Tibial nerve (tissue), 4 donors: ENCODE data around the gene MTMR2. TPM values are rescaled to one million over a fixed set of nuclear protein-coding genes. Genes with fewer than 3 reads are reported as not detected.
"Not testable (repeated sequence)": the region's sequence is repeated elsewhere in the genome, so short reads cannot be mapped to it uniquely, and the experiment has no call there.

Experiments used
- DNase-seq, 2 donors: peaks; one replicate each; pipeline ENCODE4 v3.0.0-alpha.2; 2019; ENCODE audit warnings: low spot score in 2 of 2
- H3K27ac ChIP-seq, 4 donors: fragments of 200-600 bp; sonication (generic) in 3 of 4; one replicate each; pipeline ENCODE4 v1.5.1; 2017 to 2019; ENCODE audit warnings: mild to moderate bottlenecking in 1 of 4
- H3K27me3 ChIP-seq, 2 donors: fragments of 200-600 bp; sonication (generic) in 1 of 2; one replicate each; pipeline versions ENCODE4 v1.5.1 to v1.6.0; 2017 to 2019
- H3K36me3 ChIP-seq, 3 donors: fragments of 200-600 bp; sonication (generic); one replicate each; pipeline ENCODE4 v1.5.1; 2018 to 2019
- H3K4me1 ChIP-seq, 4 donors: fragments of 200-600 bp; sonication (generic) in 3 of 4; one replicate each; pipeline ENCODE4 v1.5.1; 2017 to 2019
- H3K4me3 ChIP-seq, 4 donors: fragments of 200-600 bp; sonication (generic) in 3 of 4; one replicate each; pipeline ENCODE4 v1.5.1; 2017 to 2019; ENCODE audit warnings: mild to moderate bottlenecking in 1 of 4, moderate library complexity in 1 of 4
- H3K9me3 ChIP-seq, 4 donors: fragments of 200-600 bp; sonication (generic) in 3 of 4; one replicate each; pipeline ENCODE4 v1.5.1; 2017 to 2019
- CTCF ChIP-seq, 5 experiments: fragments of 200-600 bp in 3 of 5; fragments of 450-650 bp in 2 of 5; sonication (generic) in 3 of 5; IDR thresholded peaks; one replicate each; pipeline ENCODE4 v1.5.1; 2016 to 2019; ENCODE audit warnings: antibody characterized with exemption in 5 of 5, mild to moderate bottlenecking in 3 of 5, moderate library complexity in 2 of 5
- EP300 ChIP-seq, 2 donors: sonication (generic); formaldehyde crosslinking; IDR thresholded peaks; one replicate each; pipeline ENCODE4 v1.6.1; 2017; ENCODE audit warnings: antibody characterized with exemption in 2 of 2, mild to moderate bottlenecking in 1 of 2
- POLR2A ChIP-seq, 2 donors: fragments of 450-650 bp; IDR thresholded peaks; one replicate each; pipeline ENCODE4 v1.6.1; 2017; ENCODE audit warnings: antibody characterized with exemption in 2 of 2, mild to moderate bottlenecking in 2 of 2, moderate library complexity in 2 of 2
- WGBS, 2 donors: methylation state at CpG; one replicate each; pipeline ENCODE4 v1.1.5; 2018; 5-methylcytosine and 5-hydroxymethylcytosine counted together
- total RNA-seq, 4 donors: library from RNA; depleted of rRNA; stranded (reverse); fragments of >200 nt; gene quantifications; one replicate each; pipeline ENCODE4 v1.1.0, GENCODE V29; 2016

Gene MTMR2
- total RNA-seq, 4 donors from 2014 or later, result 22.5 to 33.2 (median 27.5) TPM

- Histone ChIP-seq H3K27ac (no peak overlapping the region), H3K36me3 (peaks cover 0 to 8% (median 4%) of the 10 kb centered on the region in 3 donors), H3K4me1 (no peaks in the 10 kb centered on the region), H3K9me3 (no peaks in the 10 kb centered on the region), H3K4me3 (no peak overlapping the region), H3K27me3 (no peaks in the 10 kb centered on the region)
- TF ChIP-seq CTCF (IDR thresholded peaks at IDR 0.05), result no peak
- no peak for TF ChIP-seq POLR2A (IDR thresholded peaks at IDR 0.05)
- TF ChIP-seq EP300 (IDR thresholded peaks at IDR 0.05), result no peak
- no peak for DNase-seq
- 38 to 58% methylated on average over 2 of the region's 2 CpGs for WGBS, 2 donors
Measured at GRCh38 chr11:95877291-95877690, 46.6 kb downstream of the MTMR2 start.

DNA sequence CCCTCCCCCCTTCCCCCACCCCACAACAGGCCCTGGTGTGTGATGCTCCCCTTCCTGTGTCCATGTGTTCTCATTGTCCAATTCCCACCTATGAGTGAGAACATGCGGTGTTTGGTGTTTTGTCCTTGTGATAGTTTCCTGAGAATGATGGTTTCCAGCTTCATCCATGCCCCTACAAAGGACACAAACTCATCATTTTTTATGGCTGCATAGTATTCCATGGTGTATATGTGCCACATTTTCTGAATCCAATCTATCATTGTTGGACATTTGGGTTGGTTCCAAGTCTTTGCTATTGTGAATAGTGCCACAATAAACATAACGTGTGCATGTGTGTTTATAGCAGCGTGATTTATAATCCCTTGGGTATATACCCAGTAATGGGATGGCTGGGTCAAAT is 53.0 kb downstream of the MTMR2 start:
- not testable (repeated sequence) for H3K36me3 ChIP-seq, DNase-seq, H3K4me3 ChIP-seq, H3K27me3 ChIP-seq, H3K27ac ChIP-seq, H3K9me3 ChIP-seq, H3K4me1 ChIP-seq
- 86 to 94% methylated on average over 3 of the region's 3 CpGs for WGBS, 2 donors

DNA sequence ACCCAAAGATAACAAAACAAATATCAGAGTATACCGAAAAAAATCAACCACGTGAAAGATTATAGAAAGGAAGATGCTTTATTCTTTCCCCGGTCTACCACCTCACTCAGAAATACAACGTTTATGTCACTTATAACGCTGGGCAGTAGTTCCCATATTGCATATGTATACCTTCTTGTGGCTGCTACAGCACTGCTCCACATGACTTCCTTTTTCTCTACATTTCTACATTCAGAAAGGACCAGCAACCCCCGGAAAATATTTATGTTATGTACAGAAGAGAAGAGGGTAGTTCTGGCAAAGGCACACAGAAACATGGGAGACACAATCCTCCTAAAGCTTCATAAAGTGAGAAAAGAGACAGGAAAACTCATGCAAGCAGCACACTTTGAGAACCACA is 56.8 kb downstream of the MTMR2 start:
- TF ChIP-seq EP300 (IDR thresholded peaks at IDR 0.05) (no peak), POLR2A (IDR thresholded peaks at IDR 0.05) (no peak), CTCF (IDR thresholded peaks at IDR 0.05) (no peak)
- 83% methylated on average over 6 of the region's 6 CpGs for WGBS, 2 donors

DNA sequence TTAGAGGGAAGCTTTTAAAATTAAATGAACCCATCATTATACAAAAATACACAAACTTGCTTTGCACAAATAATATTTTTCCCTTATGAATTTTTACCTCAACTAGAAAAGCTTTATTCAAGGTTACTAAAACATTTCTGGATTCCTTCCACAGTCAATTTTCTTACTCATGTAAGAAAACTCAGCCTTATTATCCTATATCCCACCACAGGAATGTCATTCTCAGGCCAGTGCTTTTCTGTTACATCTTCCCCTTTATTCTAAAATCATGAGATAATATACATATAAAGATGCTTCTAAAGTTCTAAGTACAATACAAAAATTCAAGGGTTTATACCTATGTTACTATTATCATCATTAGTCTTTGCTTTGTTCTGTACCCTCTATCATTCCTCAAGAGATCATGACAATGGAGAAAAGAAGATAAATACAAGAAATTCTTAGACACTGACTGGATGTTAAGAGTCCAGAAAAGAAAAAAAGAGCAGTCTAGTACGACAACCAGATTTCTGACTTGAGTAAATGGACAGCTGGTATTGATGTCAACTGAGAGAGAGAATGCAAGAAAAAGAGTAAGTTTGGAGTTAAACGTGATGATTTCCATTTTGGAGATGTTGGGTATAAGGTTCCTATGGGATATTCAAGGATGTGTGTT is 60.3 kb downstream of the MTMR2 start:
- peaks cover 0 to 52% (median 0%) of the 10 kb centered on the region in 3 donors for H3K36me3 ChIP-seq
- H3K4me3 ChIP-seq, result no peak overlapping the region
- H3K9me3 ChIP-seq, result no peaks in the 10 kb centered on the region
- no peak overlapping the region for H3K27ac ChIP-seq
- no peak for DNase-seq
- H3K27me3 ChIP-seq, result no peaks in the 10 kb centered on the region
- TF ChIP-seq CTCF (IDR thresholded peaks at IDR 0.05), result no peak
- WGBS, 2 donors, result 76% methylated on average over 2 of the region's 2 CpGs
- no peaks in the 10 kb centered on the region for H3K4me1 ChIP-seq

More for the DNA sequence above, 56.8 kb downstream of the MTMR2 start:
- H3K4me1 ChIP-seq, result no peaks in the 10 kb centered on the region
- H3K4me3 ChIP-seq, result no peak overlapping the region
- DNase-seq, result no peak
- no peaks in the 10 kb centered on the region for H3K9me3 ChIP-seq
- no peaks in the 10 kb centered on the region for H3K27me3 ChIP-seq
- no peak overlapping the region for H3K27ac ChIP-seq
- H3K36me3 ChIP-seq, result peaks cover 0 to 21% (median 0%) of the 10 kb centered on the region in 3 donors

GRCh38 chr11:95860024-95860423 is 63.9 kb downstream of the MTMR2 start:
- H3K27ac ChIP-seq, H3K4me1 ChIP-seq, H3K27me3 ChIP-seq, DNase-seq, H3K4me3 ChIP-seq, H3K9me3 ChIP-seq: not testable (repeated sequence)
- peaks cover 0 to 81% (median 0%) of the 10 kb centered on the region in 3 donors for H3K36me3 ChIP-seq
- 89 to 95% methylated on average over 4 of the region's 4 CpGs for WGBS, 2 donors

DNA sequence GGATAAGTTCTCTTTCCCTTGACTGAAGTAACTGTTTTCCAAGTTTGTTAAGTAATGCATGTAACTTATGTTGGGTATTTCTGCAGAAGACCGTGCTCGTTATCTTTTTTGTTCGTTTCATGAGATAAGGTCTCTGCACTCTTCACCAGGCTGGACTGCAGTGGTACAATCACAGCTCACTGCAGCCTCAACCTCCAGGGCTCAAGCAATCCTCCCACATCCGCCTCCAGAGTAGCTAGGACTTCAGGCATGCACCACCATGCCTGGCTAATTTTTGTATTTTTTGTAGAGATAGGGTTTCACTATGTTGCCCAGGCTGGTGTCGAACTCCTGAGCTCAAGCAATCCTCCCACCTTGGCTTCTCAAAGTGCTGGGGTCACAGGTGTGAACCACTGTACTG is 69.5 kb downstream of the MTMR2 start:
- H3K36me3 ChIP-seq, result peaks cover 0 to 65% (median 0%) of the 10 kb centered on the region in 3 donors
- not testable (repeated sequence) for H3K4me1 ChIP-seq, H3K4me3 ChIP-seq, H3K9me3 ChIP-seq, DNase-seq, H3K27me3 ChIP-seq, H3K27ac ChIP-seq
- WGBS, 2 donors, result 94 to 96% methylated on average over 5 of the region's 5 CpGs

- H3K36me3 ChIP-seq, result peaks cover 0 to 60% (median 0%) of the 10 kb centered on the region in 3 donors
- H3K4me3 ChIP-seq, result no peak overlapping the region
- H3K27ac ChIP-seq, result no peak overlapping the region
- 87 to 94% methylated on average over 2 of the region's 2 CpGs for WGBS, 2 donors
- DNase-seq, result no peak
- TF ChIP-seq EP300 (IDR thresholded peaks at IDR 0.05), result no peak
- TF ChIP-seq CTCF (IDR thresholded peaks at IDR 0.05), result no peak
- TF ChIP-seq POLR2A (IDR thresholded peaks at IDR 0.05), result no peak
- H3K9me3 ChIP-seq, result no peaks in the 10 kb centered on the region
- H3K27me3 ChIP-seq, result no peaks in the 10 kb centered on the region
- H3K4me1 ChIP-seq, result peaks cover 0 to 5% (median 0%) of the 10 kb centered on the region in 4 donors
Measured at GRCh38 chr11:95853862-95854261, 70.0 kb downstream of the MTMR2 start.
